H1 (cell line): ENCODE results near the gene ZNF469. TPM values are rescaled to one million over a fixed set of nuclear protein-coding genes. Genes with fewer than 3 reads are reported as not detected.

Experiments used
- CTCF ChIA-PET: fragments of 300-600 bp; sonication (Branson Sonifier 250); formaldehyde crosslinking; loops from one replicate; lab custom pipeline; 2021; ENCODE audit not compliant: partially characterized antibody; lab: Charles Lee
- POLR2A ChIA-PET: fragments of 300-600 bp; sonication (Branson Sonifier 250); formaldehyde crosslinking; loops from one replicate; lab custom pipeline; 2021; ENCODE audit warnings: inconsistent platforms; ENCODE audit not compliant: partially characterized antibody; lab: Charles Lee
- DNase-seq, 2 experiments: peaks; one replicate each; pipeline versions ENCODE4 v3.0.0 to v3.0.0-alpha.2; 2010 to 2022; ENCODE audit warnings: low spot score in 2 of 2, low read depth in 1 of 2, mixed read lengths in 1 of 2
- FAIRE-seq: peaks from 2 replicates; lab custom pipeline; 2011; peaks lifted over from hg19 to GRCh38; lab: Jason Lieb, UNC
- H2AFZ ChIP-seq: 2 replicates; pipeline ENCODE4 v1.8.1; 2012; ENCODE audit warnings: low read length, inconsistent platforms
- H2AK5ac ChIP-seq: 2 replicates; pipeline ENCODE4 v1.6.1; 2013; ENCODE audit warnings: low read depth, low read length
- H2BK120ac ChIP-seq: replicated peaks from 2 replicates; pipeline ENCODE3; 2013; ENCODE audit warnings: low read depth, low read length, inconsistent platforms
- H2BK12ac ChIP-seq: 2 replicates; pipeline ENCODE4 v1.6.1; 2013; ENCODE audit warnings: low read depth, low read length
- H2BK15ac ChIP-seq: 2 replicates; pipeline ENCODE4 v1.6.1; 2013; ENCODE audit warnings: low read length
- H2BK20ac ChIP-seq: 2 replicates; pipeline ENCODE4 v1.6.1; 2013; ENCODE audit warnings: low read length
- H2BK5ac ChIP-seq: 2 replicates; pipeline ENCODE4 v1.6.1; 2013; ENCODE audit warnings: low read depth, low read length
- H3K14ac ChIP-seq: 2 replicates; pipeline ENCODE4 v1.6.1; 2013; ENCODE audit warnings: inconsistent platforms; ENCODE audit not compliant: insufficient read length
- H3K18ac ChIP-seq: 2 replicates; pipeline ENCODE4 v1.6.1; 2013; ENCODE audit warnings: low read length; ENCODE audit errors: extremely low read depth
- H3K23ac ChIP-seq: 2 replicates; pipeline ENCODE4 v1.6.1; 2013; ENCODE audit warnings: inconsistent platforms; ENCODE audit not compliant: insufficient read length
- H3K23me2 ChIP-seq: 2 replicates; pipeline ENCODE4 v1.6.1; 2013; ENCODE audit warnings: low read depth, low read length
- H3K27ac ChIP-seq: 2 replicates; pipeline ENCODE4 v1.6.1; 2011; ENCODE audit warnings: low read depth, low read length, inconsistent platforms
- H3K27me3 ChIP-seq, 4 experiments: replicated peaks in 1 of 4; 1 replicate in 1 of 4; 2 replicates in 3 of 4; pipeline versions ENCODE4 v1.6.1 to v1.8.1; 2011 to 2013; ENCODE audit warnings: low read length in 3 of 4, mild to moderate bottlenecking in 3 of 4, inconsistent platforms in 2 of 4, mixed read lengths in 2 of 4, moderate library complexity in 1 of 4; ENCODE audit not compliant: control insufficient read depth in 3 of 4, insufficient read depth in 3 of 4; ENCODE audit errors: extremely low read depth in 1 of 4
- H3K36me3 ChIP-seq, 4 experiments: 2 replicates each; pipeline versions ENCODE4 v1.6.1 to v1.8.1; 2011 to 2013; ENCODE audit warnings: mild to moderate bottlenecking in 4 of 4, low read length in 3 of 4, moderate library complexity in 2 of 4, control low read depth in 1 of 4, inconsistent platforms in 1 of 4; ENCODE audit not compliant: insufficient read depth in 4 of 4, control insufficient read depth in 2 of 4
- H3K4ac ChIP-seq: replicated peaks from 2 replicates; pipeline ENCODE3; 2013; ENCODE audit warnings: low read length, low read depth, mixed read lengths, inconsistent platforms; ENCODE audit not compliant: insufficient read length
- H3K4me1 ChIP-seq, 4 experiments: replicated peaks in 1 of 4; 1 replicate in 1 of 4; 2 replicates in 3 of 4; pipeline versions ENCODE4 v1.6.1 to v1.8.1; 2011 to 2013; ENCODE audit warnings: low read length in 3 of 4, inconsistent platforms in 2 of 4, mixed read lengths in 1 of 4; ENCODE audit not compliant: insufficient read depth in 4 of 4, control insufficient read depth in 3 of 4
- H3K4me2 ChIP-seq, 2 experiments: 2 replicates each; pipeline versions ENCODE4 v1.6.1 to v1.8.1; 2011 to 2013; ENCODE audit warnings: low read depth in 2 of 2, low read length in 2 of 2, control low read depth in 1 of 2, inconsistent platforms in 1 of 2, mild to moderate bottlenecking in 1 of 2; ENCODE audit not compliant: insufficient read depth in 1 of 2
- H3K4me3 ChIP-seq, 4 experiments: fragments of 200-600, 300-600 bp in 1 of 4; sonication (generic), shearing (Covaris generic), sonication (Bioruptor Twin) in 1 of 4; 2 replicates each; pipeline versions ENCODE4 v1.5.1 to v1.8.1; 2011 to 2016; ENCODE audit warnings: low read length in 4 of 4, low read depth in 3 of 4, control low read depth in 2 of 4, inconsistent platforms in 2 of 4, mild to moderate bottlenecking in 2 of 4, mixed read lengths in 1 of 4, moderate library complexity in 1 of 4; ENCODE audit not compliant: insufficient read depth in 2 of 4; ENCODE audit errors: extremely low read depth in 1 of 4
- H3K56ac ChIP-seq: replicated peaks from 2 replicates; pipeline ENCODE3; 2013; ENCODE audit warnings: low read depth, mild to moderate bottlenecking, mixed read lengths, low read length, inconsistent platforms; ENCODE audit not compliant: insufficient read length
- H3K79me1 ChIP-seq: 2 replicates; pipeline ENCODE4 v1.6.1; 2013; ENCODE audit warnings: low read depth, low read length, control low read depth
- H3K79me2 ChIP-seq, 2 experiments: 2 replicates each; pipeline versions ENCODE4 v1.6.1 to v1.8.1; 2012 to 2013; ENCODE audit warnings: low read length in 2 of 2, mild to moderate bottlenecking in 2 of 2, inconsistent platforms in 1 of 2; ENCODE audit not compliant: insufficient read depth in 2 of 2, control insufficient read depth in 1 of 2
- H3K9ac ChIP-seq, 4 experiments: replicated peaks in 1 of 4; 1 replicate in 1 of 4; 2 replicates in 3 of 4; pipeline versions ENCODE4 v1.6.1 to v1.8.1; 2011 to 2013; ENCODE audit warnings: low read depth in 3 of 4, low read length in 3 of 4, control low read depth in 2 of 4, mild to moderate bottlenecking in 2 of 4, moderate library complexity in 2 of 4, inconsistent platforms in 1 of 4; ENCODE audit errors: extremely low read depth in 1 of 4
- H3K9me3 ChIP-seq, 2 experiments: 2 replicates each; pipeline versions ENCODE4 v1.6.1 to v1.8.1; 2012 to 2013; ENCODE audit warnings: mild to moderate bottlenecking in 2 of 2, moderate library complexity in 2 of 2, control low read depth in 1 of 2, inconsistent platforms in 1 of 2, low read depth in 1 of 2, low read length in 1 of 2, mixed read lengths in 1 of 2; ENCODE audit not compliant: insufficient read depth in 2 of 2
- H4K20me1 ChIP-seq, 2 experiments: replicated peaks in 1 of 2; 2 replicates each; pipeline versions ENCODE3 to v1.8.1; 2011 to 2013; ENCODE audit warnings: inconsistent platforms in 2 of 2, low read length in 2 of 2, mild to moderate bottlenecking in 1 of 2; ENCODE audit not compliant: insufficient read depth in 2 of 2, control insufficient read depth in 1 of 2
- H4K5ac ChIP-seq: 2 replicates; pipeline ENCODE4 v1.6.1; 2013; ENCODE audit warnings: low read length, low read depth, mixed read lengths, inconsistent platforms; ENCODE audit not compliant: insufficient read length
- H4K8ac ChIP-seq: 2 replicates; pipeline ENCODE4 v1.8.0; 2013; ENCODE audit warnings: mild to moderate bottlenecking, moderate library complexity, low read length, inconsistent platforms; ENCODE audit not compliant: insufficient read depth; ENCODE audit errors: extremely low read depth
- H4K91ac ChIP-seq: replicated peaks from 2 replicates; pipeline ENCODE3; 2013; ENCODE audit warnings: low read length, mixed read lengths, inconsistent platforms; ENCODE audit not compliant: insufficient read length
- EP300 ChIP-seq, 2 experiments: IDR thresholded peaks; 1 replicate in 1 of 2; 2 replicates in 1 of 2; pipeline ENCODE4 v1.6.1; 2011 to 2012; ENCODE audit warnings: low read depth in 2 of 2, low read length in 2 of 2, mild to moderate bottlenecking in 2 of 2, borderline replicate concordance in 1 of 2, inconsistent platforms in 1 of 2, moderate library complexity in 1 of 2
- NANOG ChIP-seq: IDR thresholded peaks from 2 replicates; pipeline ENCODE4 v1.6.1; 2011; ENCODE audit warnings: low read length, low read depth, mild to moderate bottlenecking, inconsistent platforms; ENCODE audit not compliant: insufficient read depth, poor library complexity, severe bottlenecking
- POLR2AphosphoS5 ChIP-seq: IDR thresholded peaks from 2 replicates; pipeline ENCODE4 v1.6.1; 2011; ENCODE audit warnings: low read depth, low read length
- WGBS, 2 experiments: shearing (Covaris generic) in 1 of 2; methylation state at CpG; one replicate each; pipeline versions ENCODE4 v1.1.6 to v1.1.7; 2013 to 2015; ENCODE audit warnings: low lambda C conversion rate in 2 of 2, mixed read lengths in 2 of 2, inconsistent platforms in 1 of 2, low coverage in 1 of 2, missing lambda C conversion rate in 1 of 2; ENCODE audit not compliant: insufficient replicate concordance in 2 of 2, insufficient coverage in 1 of 2, insufficient read length in 1 of 2; ENCODE audit errors: extremely low coverage in 1 of 2, missing lambda C conversion rate in 1 of 2; 5-methylcytosine and 5-hydroxymethylcytosine counted together
- polyA plus RNA-seq, 7 experiments: library from polyadenylated mRNA; depleted of rRNA in 3 of 7; stranded (reverse) in 5 of 7; unstranded in 2 of 7; fragments of >200 nt in 5 of 7; fragments of 200-250 nt in 2 of 7; gene quantifications; 1 replicate in 5 of 7; 2 replicates in 1 of 7; 4 replicates in 1 of 7; pipeline versions ENCODE4 v1.2.1 to v1.2.3, GENCODE V29; 2011 to 2013; ENCODE audit warnings: missing spikeins in 2 of 7, mixed read lengths in 2 of 7
- total RNA-seq: library from RNA; stranded (reverse); fragmentation: NEBNext Ultra II Directional; extraction: Animal tissue kit (Norgen Biotek cat#: 25700); gene quantifications from 2 replicates; pipeline ENCODE4 v1.2.1, GENCODE V29; 2021

ZNF469 gene
- total and polyA plus RNA-seq, 2 of the 8 experiments (the other 6 are each of a cell fraction or from before 2014, with no cell fraction given) = 0.30 to 1.8 TPM

DNA sequence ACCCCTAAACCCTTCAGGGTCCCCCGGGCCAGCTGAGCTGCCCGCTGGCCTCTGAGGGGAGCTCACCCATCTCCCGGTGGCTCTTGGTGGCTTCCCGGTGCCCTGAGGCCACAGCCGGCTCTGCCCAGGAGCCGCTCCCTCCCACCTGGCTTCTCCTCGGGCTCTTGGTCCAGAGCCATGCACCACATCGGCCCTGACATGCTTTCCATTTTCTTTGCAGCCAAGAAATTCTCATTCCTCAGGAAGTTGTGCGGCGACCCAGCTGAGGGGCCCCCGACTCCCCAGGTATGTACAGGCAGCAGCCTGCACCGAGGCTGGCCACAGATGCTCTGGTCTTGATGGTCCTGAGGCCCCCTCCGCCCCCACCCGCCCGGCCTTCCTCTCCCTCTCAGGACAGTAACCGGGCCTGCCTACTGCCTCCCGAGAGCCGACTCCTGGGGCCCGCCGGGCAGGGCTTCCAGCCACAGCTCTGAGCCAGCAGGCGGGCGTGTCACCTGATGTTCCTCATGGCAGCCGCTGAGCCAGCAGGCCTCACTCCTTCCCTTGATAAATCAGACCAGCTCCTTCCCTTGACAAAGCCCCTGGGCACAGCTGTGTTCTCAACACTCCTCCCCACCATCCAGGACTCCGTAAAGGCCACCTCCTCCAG lies 42.0 kb downstream of the ZNF469 start:
- POLR2A ChIA-PET = no interaction called here
- no peak overlapping the region for H2BK15ac ChIP-seq
- no peak overlapping the region for H3K4ac ChIP-seq
- H3K79me2 ChIP-seq = no peaks in the 10 kb centered on the region
- H2AFZ ChIP-seq = no peak overlapping the region
- DNase-seq = no peak
- WGBS, 2 experiments = 74% methylated on average over 15 of the region's 24 CpGs; no CpG with 5 or more reads in 1 of the 2 experiments
- no peak overlapping the region for H3K27ac ChIP-seq
- H4K91ac ChIP-seq = no peak overlapping the region
- H2BK5ac ChIP-seq = no peak overlapping the region
- no peaks in the 10 kb centered on the region for H3K9me3 ChIP-seq
- peak overlapping the region; percentile 19; the same call in 1 of the 2 replicates for H4K8ac ChIP-seq
- H4K5ac ChIP-seq = no peak overlapping the region
- H3K4me3 ChIP-seq = no peak overlapping the region
- no peaks in the 10 kb centered on the region for H3K36me3 ChIP-seq
- H2AK5ac ChIP-seq = no peak overlapping the region
- H3K4me1 ChIP-seq = peaks cover 0 to under 1% (median under 1%) of the 10 kb centered on the region in 4 experiments; a peak in 1 of 7 replicates
- no peak overlapping the region for H3K4me2 ChIP-seq
- H3K23ac ChIP-seq = no peak overlapping the region
- H2BK120ac ChIP-seq = no peak overlapping the region
- peaks cover 0 to 10% of the 10 kb centered on the region in 2 experiments for H4K20me1 ChIP-seq
- H3K56ac ChIP-seq = no peak overlapping the region
- peaks cover 0 to 4% (median 1%) of the 10 kb centered on the region in 4 experiments; a peak in 4 of 7 replicates for H3K27me3 ChIP-seq
- no peak overlapping the region for H3K9ac ChIP-seq
- H3K23me2 ChIP-seq = peaks cover 14% of the 10 kb centered on the region; the same call in 1 of the 2 replicates
- H2BK12ac ChIP-seq = no peak overlapping the region
- H3K79me1 ChIP-seq = no peaks in the 10 kb centered on the region
- H3K18ac ChIP-seq = no peak overlapping the region
- CTCF ChIA-PET = interaction anchor here (0.6 to 3.1 kb wide), 4 partner anchors 12 to 1362 kb away, joined by 3 to 21 read pairs (median 3); partner anchors contain the start of gene MVD
- no peak overlapping the region for H2BK20ac ChIP-seq
- H3K14ac ChIP-seq = no peak overlapping the region
- FAIRE-seq = no peak
- no peak for TF ChIP-seq POLR2AphosphoS5
- TF ChIP-seq NANOG = no peak
- TF ChIP-seq EP300 (IDR thresholded peaks at IDR 0.05; ENCODE audit: borderline replicate concordance in 1 of 2, low read depth in 2 of 2, low read length in 2 of 2) = no peak
